K562 (cell line): ENCODE results near the gene ACTN1. TPM values are rescaled to one million over a fixed set of nuclear protein-coding genes. Genes with fewer than 3 reads are reported as not detected.

Experiments
- ATAC-seq: fragments of 200-7000 bp; cut with Tn5 transposase; 3 replicates; pipeline ENCODE4 v1.9.1; 2020; ENCODE audit warnings: moderate library complexity
- BruUV-seq: library from RNA; stranded (reverse); fragments of 400-500 nt; replicated peaks from 2 replicates; lab custom pipeline; 2021; lab: Mats Ljungman, UMichigan
- CTCF ChIA-PET: fragments of 300-600 bp; formaldehyde crosslinking; extraction: SDS; loops from one replicate; lab custom pipeline; 2021; ENCODE audit warnings: low intra/inter-chr PET ratio; lab: Yijun Ruan, JAX
- POLR2A ChIA-PET: fragments of 300-600, 350-650 bp; sonication (Branson Sonifier 250); formaldehyde crosslinking; extraction: SDS; loops from one replicate; lab custom pipeline; 2021; ENCODE audit warnings: antibody characterized with exemption, inconsistent platforms; lab: Yijun Ruan, JAX
- DNase-seq, 4 experiments: peaks; one replicate each; pipeline versions ENCODE4 v3.0.0 to v3.0.0-alpha.2; 2011 to 2018; ENCODE audit warnings: low spot score in 3 of 4, mixed read lengths in 3 of 4; ENCODE audit errors: extremely low read depth in 1 of 4
- FAIRE-seq: peaks from 2 replicates; lab custom pipeline; 2011; peaks lifted over from hg19 to GRCh38; lab: Jason Lieb, UNC
- H2AFZ ChIP-seq: 2 replicates; pipeline ENCODE4 v1.6.0; 2011; ENCODE audit warnings: low read depth, low read length, control low read depth, inconsistent platforms
- H3K27ac ChIP-seq: fragments of 200-600 bp; 3 replicates; pipeline ENCODE4 v1.8.0; 2011; ENCODE audit warnings: low read depth, mild to moderate bottlenecking, control low read depth, inconsistent platforms, low read length, moderate library complexity, mixed read lengths; ENCODE audit errors: extremely low read depth
- H3K27me3 ChIP-seq, 2 experiments: fragments of 300-600 bp in 1 of 2; 2 replicates in 1 of 2; 3 replicates in 1 of 2; pipeline versions ENCODE4 v1.6.0 to v1.8.0; 2011; ENCODE audit warnings: inconsistent platforms in 2 of 2, low read length in 2 of 2, mild to moderate bottlenecking in 1 of 2, mixed read lengths in 1 of 2, moderate library complexity in 1 of 2; ENCODE audit not compliant: control insufficient read depth in 2 of 2, insufficient read depth in 2 of 2
- H3K36me3 ChIP-seq: fragments of 300-600 bp; 3 replicates; pipeline ENCODE4 v1.8.0; 2011; ENCODE audit warnings: mild to moderate bottlenecking, low read length, inconsistent platforms; ENCODE audit not compliant: control insufficient read depth, insufficient read depth
- H3K4me1 ChIP-seq, 2 experiments: fragments of 200-600 bp in 1 of 2; replicated peaks in 1 of 2; 2 replicates in 1 of 2; 3 replicates in 1 of 2; pipeline versions ENCODE4 v1.5.1 to v1.8.0; 2011; ENCODE audit warnings: inconsistent platforms in 2 of 2, low read length in 2 of 2, mild to moderate bottlenecking in 1 of 2, mixed read lengths in 1 of 2, moderate library complexity in 1 of 2; ENCODE audit not compliant: control insufficient read depth in 2 of 2, insufficient read depth in 2 of 2
- H3K4me2 ChIP-seq: 2 replicates; pipeline ENCODE4 v1.6.1; 2011; ENCODE audit warnings: low read length, control low read depth, inconsistent platforms, mixed read lengths; ENCODE audit not compliant: insufficient read depth
- H3K4me3 ChIP-seq: fragments of 200-600 bp; sonication (generic), shearing (Covaris generic); 2 replicates; pipeline ENCODE4 v1.5.1; 2016; ENCODE audit warnings: control low read depth, inconsistent platforms
- H3K79me2 ChIP-seq: fragments of 200-600 bp; 3 replicates; pipeline ENCODE4 v1.8.0; 2011; ENCODE audit warnings: low read length, inconsistent platforms; ENCODE audit not compliant: control insufficient read depth, insufficient read depth
- H3K9ac ChIP-seq, 2 experiments: 2 replicates each; pipeline versions ENCODE4 v1.6.0 to v1.6.1; 2011; ENCODE audit warnings: low read depth in 2 of 2, low read length in 2 of 2, control low read depth in 1 of 2, inconsistent platforms in 1 of 2, mild to moderate bottlenecking in 1 of 2, mixed read lengths in 1 of 2; ENCODE audit not compliant: insufficient read depth in 1 of 2
- H3K9me1 ChIP-seq: one replicate; pipeline ENCODE4 v1.6.0; 2011; ENCODE audit warnings: inconsistent platforms, mild to moderate bottlenecking, low read length, moderate library complexity; ENCODE audit not compliant: control insufficient read depth, insufficient read depth
- H3K9me3 ChIP-seq: replicated peaks from 2 replicates; pipeline ENCODE4 v1.5.1; 2011; ENCODE audit warnings: low read depth, low read length, inconsistent platforms; ENCODE audit not compliant: control insufficient read depth, insufficient read depth
- H4K20me1 ChIP-seq: replicated peaks from 2 replicates; pipeline ENCODE4 v1.6.1; 2011; ENCODE audit warnings: low read length, inconsistent platforms, mixed read lengths; ENCODE audit not compliant: control insufficient read depth, insufficient read depth
- BRF2 ChIP-seq: IDR thresholded peaks from 3 replicates; pipeline ENCODE4 v1.6.1; 2011; ENCODE audit warnings: borderline replicate concordance, mild to moderate bottlenecking; ENCODE audit not compliant: insufficient read length, insufficient read depth
- FOXJ3 ChIP-seq: sonication (generic); formaldehyde crosslinking; IDR thresholded peaks from 2 replicates; pipeline ENCODE4 v1.4.0; 2020; ENCODE audit warnings: mild to moderate bottlenecking, missing genetic modification reagents
- GTF2B ChIP-seq: IDR thresholded peaks from 2 replicates; pipeline ENCODE4 v1.6.1; 2011; ENCODE audit not compliant: insufficient read length; ENCODE audit errors: extremely low read depth
- HOXB6 ChIP-seq: fragments of 250-450 bp; sonication (Bioruptor Pico); IDR thresholded peaks from 2 replicates; pipeline ENCODE4 v1.5.1; 2022; ENCODE audit warnings: mild to moderate bottlenecking, borderline replicate concordance
- MTA3 ChIP-seq: fragments of 450-650 bp; formaldehyde crosslinking; IDR thresholded peaks from 2 replicates; pipeline ENCODE4 v1.6.1; 2017; ENCODE audit warnings: mild to moderate bottlenecking, borderline replicate concordance
- SPI1 ChIP-seq: IDR thresholded peaks from 2 replicates; pipeline ENCODE4 v1.6.1; 2011; ENCODE audit warnings: low read depth, low read length, control low read depth, borderline replicate concordance
- SRSF9 ChIP-seq: fragments of 200-400 bp; formaldehyde crosslinking; IDR thresholded peaks from 2 replicates; pipeline ENCODE4 v1.6.1; 2017; ENCODE audit warnings: low read depth, low read length, borderline replicate concordance
- ZFP30 ChIP-seq: fragments of 250-450 bp; sonication (Bioruptor Pico); IDR thresholded peaks from 2 replicates; pipeline ENCODE4 v1.8.0; 2022; ENCODE audit warnings: moderate library complexity, mild to moderate bottlenecking, inconsistent platforms, borderline replicate concordance
- ZKSCAN8 ChIP-seq: fragments of 200-800 bp; sonication (Bioruptor generic); IDR thresholded peaks from 2 replicates; pipeline ENCODE4 v1.6.1; 2016; ENCODE audit warnings: missing genetic modification characterization, missing compliant biosample characterization
- ZMIZ1 ChIP-seq, 2 experiments: fragments of 150-350 bp in 1 of 2; IDR thresholded peaks; 2 replicates each; pipeline ENCODE4 v1.6.1; 2012 to 2016; ENCODE audit warnings: low read depth in 2 of 2, low read length in 2 of 2, mild to moderate bottlenecking in 1 of 2, moderate library complexity in 1 of 2
- ZNF184 ChIP-seq: sonication (generic); formaldehyde crosslinking; IDR thresholded peaks from 2 replicates; pipeline ENCODE4 v1.5.0; 2020; ENCODE audit warnings: missing genetic modification reagents
- ZNF384 ChIP-seq: IDR thresholded peaks from 2 replicates; pipeline ENCODE4 v1.6.1; 2012; ENCODE audit warnings: low read depth, low read length, improper control_type of control experiment
- ZNF507 ChIP-seq: conservative IDR thresholded peaks from 2 replicates; pipeline ENCODE4 v1.6.1; 2017; ENCODE audit warnings: missing genetic modification characterization, missing compliant biosample characterization
- ZSCAN32 ChIP-seq: fragments of 450-650 bp; formaldehyde crosslinking; IDR thresholded peaks from 2 replicates; pipeline ENCODE4 v1.4.0; 2020; ENCODE audit warnings: mild to moderate bottlenecking, moderate library complexity
- WGBS: fragments of 100-300 bp; shearing (Covaris generic); methylation state at CpG from one replicate; pipeline ENCODE4 v1.1.6; 2016; ENCODE audit warnings: low coverage, mixed read lengths; ENCODE audit not compliant: insufficient coverage; ENCODE audit errors: missing lambda C conversion rate; 5-methylcytosine and 5-hydroxymethylcytosine counted together
- in situ Hi-C: fragments of 300-500 bp; cut with MboI; formaldehyde crosslinking; loops from 4 replicates; pipeline ENCODE4 v1.15.0; 2018; ENCODE audit warnings: inconsistent platforms, mixed read lengths
- intact Hi-C: fragments of 100-400 bp; cut with micrococcal nuclease; formaldehyde crosslinking; loops from 2 replicates; pipeline ENCODE4 v1.14.2; 2022
- polyA plus RNA-seq, 8 experiments: library from polyadenylated mRNA; depleted of rRNA in 4 of 8; stranded (reverse) in 5 of 8; unstranded in 3 of 8; fragments of >200 nt; fragmentation: Nextera tagmentation in 2 of 8; fragmentation: Illumina TruSeq in 1 of 8; extraction: Ambion mirVana in 2 of 8; extraction: Trizol in 1 of 8; gene quantifications; 2 replicates each; pipeline versions ENCODE4 v1.2.1 to v1.2.3, GENCODE V29; 2011 to 2014; ENCODE audit warnings: inconsistent platforms in 1 of 8, missing spikeins in 1 of 8
- total RNA-seq, 7 experiments: library from RNA; depleted of rRNA in 6 of 7; stranded (reverse); fragments of >200 nt in 6 of 7; fragmentation: Illumina TruSeq in 2 of 7; extraction: Trizol in 2 of 7; gene quantifications; 2 replicates each; pipeline versions ENCODE4 v1.2.1 to v1.2.3, GENCODE V29; 2011 to 2021; ENCODE audit warnings: low replicate concordance in 1 of 7

Gene ACTN1
- total and polyA plus RNA-seq, 9 of the 15 experiments (the other 6 are each of a cell fraction or from before 2014, with no cell fraction given), result 2.2 to 67.7 (median 34.5) TPM

GRCh38 chr14:68864361-68864750 is 114.7 kb downstream of the ACTN1 start:
- Histone ChIP-seq H2AFZ (no peak overlapping the region), H3K4me3 (no peak overlapping the region), H3K79me2 (no peaks in the 10 kb centered on the region), H3K4me1 (no peaks in the 10 kb centered on the region; a peak in 1 of 5 replicates), H4K20me1 (no peaks in the 10 kb centered on the region), H3K4me2 (no peak overlapping the region), H3K9me1 (no peaks in the 10 kb centered on the region), H3K9me3 (no peaks in the 10 kb centered on the region), H3K27ac (no peak overlapping the region), H3K9ac (no peak overlapping the region), H3K36me3 (no peaks in the 10 kb centered on the region), H3K27me3 (no peaks in the 10 kb centered on the region)
- intact Hi-C loops (loop anchor here (10.0 kb wide), 1 partner anchor 600 kb away; no protein-coding TSS in a partner anchor), in situ Hi-C loops (loop anchor here (25.0 kb wide), 1 partner anchor 598 kb away; no protein-coding TSS in a partner anchor)
- 37% methylated on average over 4 of the region's 6 CpGs for WGBS
- FAIRE-seq (no peak), ATAC-seq (no peak), DNase-seq (no peak)
- no TSS peak for BruUV-seq
- no peak for TF ChIP-seq BRF2
- no peak for TF ChIP-seq HOXB6 (CRISPR knock-in tag)
- TF ChIP-seq SPI1, result no peak
- no peak for TF ChIP-seq ZMIZ1 (IDR thresholded peaks at IDR 0.05; ENCODE audit: low read depth in 2 of 2, low read length in 2 of 2)
- TF ChIP-seq ZSCAN32 (CRISPR knock-in tag), result no peak
- no peak for TF ChIP-seq FOXJ3
- TF ChIP-seq ZNF184 (CRISPR knock-in tag), result no peak
- no peak for TF ChIP-seq SRSF9
- no peak for TF ChIP-seq ZNF384
- no peak for TF ChIP-seq GTF2B
- no peak for TF ChIP-seq MTA3
- no peak for TF ChIP-seq ZFP30 (CRISPR knock-in tag)
- no peak for TF ChIP-seq ZNF507 (tag)
- no peak for TF ChIP-seq ZKSCAN8 (CRISPR knock-in tag)
- ChIA-PET CTCF (interaction anchor here (2.4 kb wide), 1 partner anchor 243 kb away, joined by 15 read pairs; no protein-coding TSS in a partner anchor), POLR2A (no interaction called here)
